ENCODE measurements around the gene ACOT2.

- TF ChIP-seq CTCF (IDR thresholded peaks at IDR 0.05; ENCODE audit: low read depth, low read length, poor library complexity, severe bottlenecking) (no peak), EZH2phosphoT487 (IDR thresholded peaks at IDR 0.05; ENCODE audit: borderline replicate concordance, low read length) (no peak)
These were observed 54.6 kb downstream of the ACOT2 start for GRCh38 chr14:73623504-73624054.

All from DOHH2 (cell line).